SK-N-SH (cell line): ENCODE data around the gene MECP2.

Experiments used
- CTCF ChIP-seq: fragments of 200-600 bp; sonication (generic); IDR thresholded peaks from 2 replicates; pipeline ENCODE4 v1.6.1; 2017; ENCODE audit warnings: antibody characterized with exemption, mild to moderate bottlenecking, moderate library complexity
- EP300 ChIP-seq, 2 experiments: IDR thresholded peaks; 2 replicates each; pipeline versions ENCODE4 v1.4.0 to v1.6.1; 2012; ENCODE audit warnings: borderline replicate concordance in 1 of 2, low read depth in 1 of 2, low read length in 1 of 2
- FOSL2 ChIP-seq: IDR thresholded peaks from 2 replicates; pipeline ENCODE4 v1.4.0; 2012; ENCODE audit warnings: low read depth, mild to moderate bottlenecking, moderate library complexity, borderline replicate concordance
- MAX ChIP-seq: IDR thresholded peaks from 2 replicates; pipeline ENCODE4 v1.4.0; 2012; ENCODE audit warnings: low read depth
- NFIC ChIP-seq: IDR thresholded peaks from 2 replicates; pipeline ENCODE4 v1.4.0; 2012; ENCODE audit warnings: borderline replicate concordance
- NRF1 ChIP-seq: IDR thresholded peaks from 2 replicates; pipeline ENCODE4 v1.6.1; 2012; ENCODE audit warnings: low read depth, mild to moderate bottlenecking, low read length
- POLR2AphosphoS5 ChIP-seq: IDR thresholded peaks from 2 replicates; pipeline ENCODE4 v1.6.1; 2012; ENCODE audit warnings: low read depth, low read length
- REST ChIP-seq: IDR thresholded peaks from 2 replicates; pipeline ENCODE4 v1.6.1; 2012; ENCODE audit warnings: mild to moderate bottlenecking, low read depth, low read length, moderate library complexity
- RXRA ChIP-seq: IDR thresholded peaks from 2 replicates; pipeline ENCODE4 v1.4.0; 2012; ENCODE audit warnings: low read depth, mild to moderate bottlenecking, borderline replicate concordance
- USF2 ChIP-seq: fragments of 150-350 bp; IDR thresholded peaks from 2 replicates; pipeline ENCODE4 v1.6.1; 2017; ENCODE audit warnings: antibody characterized with exemption, low read length, low read depth, borderline replicate concordance

- no peak for TF ChIP-seq CTCF
- no peak for TF ChIP-seq USF2
- TF ChIP-seq EP300 (IDR thresholded peaks at IDR 0.05; ENCODE audit: borderline replicate concordance in 1 of 2, low read depth in 1 of 2, low read length in 1 of 2): no peak
- no peak for TF ChIP-seq POLR2AphosphoS5
- no peak for TF ChIP-seq NRF1
- no peak for TF ChIP-seq MAX
- TF ChIP-seq NFIC: no peak
- TF ChIP-seq RXRA: no peak
- TF ChIP-seq FOSL2: no peak
- no peak for TF ChIP-seq REST
Measured at GRCh38 chrX:154072192-154072591, 25.3 kb downstream of the MECP2 start.
